ENCODE results near the gene TM4SF4.
"Not testable (repeated sequence)": the region's sequence is repeated elsewhere in the genome, so short reads cannot be mapped to it uniquely, and the experiment has no call there.

TM4SF4 gene

DNA sequence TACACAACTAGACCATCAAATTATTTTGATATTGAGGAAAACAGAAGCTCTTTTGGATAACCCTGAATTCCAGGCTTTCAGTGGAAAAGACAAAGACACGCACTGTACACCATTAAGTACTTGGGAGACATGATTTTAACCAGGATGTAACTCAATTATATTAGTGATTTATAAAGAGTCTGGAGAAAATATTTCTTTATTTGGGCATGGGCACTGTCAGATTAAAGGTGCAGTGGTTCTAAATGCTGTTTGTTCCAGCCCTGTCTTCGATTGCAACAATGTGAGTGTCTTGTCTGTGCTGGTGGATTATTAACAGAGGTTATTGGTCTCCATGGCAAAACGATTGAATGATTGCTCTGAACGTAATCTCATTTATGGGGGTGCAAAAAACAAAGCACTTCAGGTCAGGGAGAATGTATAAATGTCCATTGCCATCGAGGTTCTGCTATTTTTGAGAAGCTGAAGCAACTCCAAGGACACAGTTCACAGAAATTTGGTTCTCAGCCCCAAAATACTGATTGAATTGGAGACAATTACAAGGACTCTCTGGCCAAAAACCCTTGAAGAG lies at the start of gene TM4SF4:
Gene TM4SF4 (plus strand): TSS at position 448 of the 568 bp plus-strand sequence. CDS start 181 bp downstream, outside the sequence.
- DNase-seq, result no peak

DNA sequence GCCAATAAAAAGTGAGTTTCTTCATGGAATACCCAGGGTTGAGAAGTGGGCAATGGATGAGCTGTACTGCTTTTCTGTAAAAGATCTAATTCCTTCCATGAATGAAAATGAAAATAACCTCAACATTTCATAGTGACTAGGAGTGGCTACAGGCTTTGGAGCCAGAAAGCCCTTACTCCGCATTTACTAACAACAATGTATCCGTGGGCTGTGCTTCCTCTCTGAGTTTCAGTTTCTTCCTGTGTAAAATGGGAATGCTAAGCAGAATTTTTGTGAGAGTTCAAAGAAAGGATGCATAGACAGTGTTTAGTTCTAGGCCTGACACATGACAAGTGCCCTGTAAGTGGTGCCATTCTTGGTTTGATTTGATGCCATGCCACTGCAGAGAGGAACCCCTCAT lies 49.6 kb upstream of the TM4SF4 start:
- DNase-seq, result no peak

- DNase-seq, result no peak
Measured at GRCh38 chr3:149426325-149426724, 48.2 kb upstream of the TM4SF4 start.

DNA sequence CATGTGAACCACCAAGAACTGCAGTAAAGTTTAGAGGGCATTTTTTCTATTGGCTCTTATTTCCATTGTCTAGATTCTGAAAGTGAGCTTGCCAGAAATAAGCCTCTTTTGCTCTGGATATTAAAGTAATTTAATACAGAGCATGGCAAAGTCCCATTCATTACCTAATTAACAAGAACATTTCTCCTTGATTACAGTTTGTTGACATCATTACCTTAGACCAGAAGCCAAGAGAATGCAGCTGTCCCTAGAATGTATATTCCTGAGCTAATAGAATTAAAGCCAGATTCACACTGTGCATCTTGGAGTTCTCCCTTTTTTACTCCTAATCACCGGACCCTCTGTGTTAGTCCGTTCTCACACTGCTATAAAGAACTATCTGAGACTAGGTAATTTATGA lies 46.4 kb upstream of the TM4SF4 start:
- no peak for DNase-seq

GRCh38 chr3:149430216-149430615 lies 44.3 kb upstream of the TM4SF4 start:
- no peak for DNase-seq

DNA sequence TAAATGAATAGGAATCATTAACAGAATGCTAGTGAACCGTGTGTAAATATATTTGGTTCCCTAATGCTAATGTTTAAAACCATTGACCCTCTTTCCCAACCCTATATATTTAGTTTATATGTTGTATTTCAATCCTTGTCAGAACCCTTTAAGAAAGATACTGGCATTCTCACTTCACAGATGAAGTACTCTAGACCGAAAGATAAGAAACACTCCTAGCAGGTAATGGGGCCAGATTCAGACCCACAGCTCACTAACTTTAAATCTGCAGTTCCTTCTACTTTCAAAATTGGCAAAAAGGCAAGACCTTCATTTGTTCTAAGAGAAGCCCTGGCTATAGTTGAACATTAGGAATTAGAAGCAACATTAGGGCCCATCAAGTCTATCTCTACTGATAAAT lies 42.3 kb upstream of the TM4SF4 start:
- DNase-seq, result no peak

DNA sequence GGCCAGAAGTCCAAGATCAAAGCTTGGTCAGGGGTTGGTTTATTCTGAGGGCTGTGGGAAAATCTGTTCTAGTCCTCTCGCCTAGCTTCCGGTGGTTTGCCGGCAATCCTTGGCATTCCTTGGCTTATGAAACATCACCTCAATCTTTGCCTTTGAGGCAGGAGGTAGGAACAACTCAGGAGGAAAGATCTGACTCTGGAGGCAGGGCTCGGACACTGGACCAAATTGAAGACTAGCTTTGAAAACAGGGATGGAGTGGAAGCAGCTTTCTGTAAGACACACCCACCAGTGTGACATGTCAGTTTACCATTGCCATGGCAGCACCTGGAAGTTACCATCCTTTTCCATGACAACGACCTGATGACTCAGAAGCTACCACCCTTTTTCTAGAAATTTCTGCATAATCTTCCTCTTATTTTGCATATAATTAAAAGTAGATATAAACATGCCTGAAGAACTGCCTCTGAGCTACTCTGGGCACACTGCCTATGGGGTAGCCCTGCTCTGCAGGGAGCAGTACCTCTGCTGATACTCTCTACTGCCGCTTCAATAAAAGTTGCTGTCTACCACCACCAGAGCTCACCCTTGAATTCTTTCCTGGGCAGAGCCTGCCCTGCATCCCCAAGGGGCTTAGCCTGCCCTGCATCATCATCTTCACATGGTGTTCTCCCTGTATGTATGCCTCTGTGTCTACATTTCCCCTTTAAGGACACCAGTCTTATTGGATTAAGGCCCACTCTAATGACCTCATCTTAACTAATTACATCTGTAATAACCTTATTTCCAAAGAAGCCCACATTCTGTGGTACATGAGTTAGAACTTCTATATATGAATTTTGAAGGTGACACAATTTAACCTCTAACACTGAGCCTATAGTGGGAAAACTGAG lies 38.3 kb upstream of the TM4SF4 start:
- DNase-seq, result no peak

- DNase-seq, result no peak
Measured at GRCh38 chr3:149437286-149437685, 37.2 kb upstream of the TM4SF4 start.

- DNase-seq, result no peak
Measured at GRCh38 chr3:149437710-149438109, 36.8 kb upstream of the TM4SF4 start.

GRCh38 chr3:149438981-149439380 lies 35.5 kb upstream of the TM4SF4 start:
- no peak for DNase-seq

GRCh38 chr3:149441642-149442041 lies 32.9 kb upstream of the TM4SF4 start:
- no peak for DNase-seq

- no peak for DNase-seq
Measured at GRCh38 chr3:149442043-149442442, 32.5 kb upstream of the TM4SF4 start.

DNA sequence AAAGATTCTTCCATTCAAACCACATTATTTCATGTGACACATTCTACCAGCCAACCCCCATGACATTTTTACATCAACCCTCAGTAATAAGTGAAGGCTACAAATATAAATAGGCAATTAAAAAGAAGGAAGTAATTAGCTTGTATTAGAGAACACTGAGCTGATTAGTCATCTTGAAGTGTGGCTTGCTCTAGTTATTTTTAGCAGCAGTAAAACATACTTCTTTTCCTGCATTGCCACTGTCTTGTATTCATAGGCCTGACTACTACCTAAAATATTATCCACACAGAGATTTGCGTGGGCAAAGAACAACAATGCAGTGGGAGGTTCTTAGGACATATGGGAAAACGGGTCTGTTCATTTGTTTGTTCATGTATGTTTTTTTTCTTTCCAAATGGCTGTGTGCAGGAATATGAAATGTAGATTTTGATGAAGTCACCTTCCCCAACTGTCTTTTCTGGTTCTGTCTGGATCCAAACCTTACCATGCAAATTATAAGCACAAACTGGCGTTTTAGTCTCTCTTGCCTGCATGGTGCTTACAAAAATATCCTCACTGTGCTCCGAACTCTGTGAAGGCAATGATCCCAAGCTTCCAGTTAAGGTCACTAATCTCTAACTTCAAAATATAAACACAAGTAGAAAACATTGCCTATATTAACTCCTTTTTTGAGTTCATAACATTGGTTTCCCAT lies 31.5 kb upstream of the TM4SF4 start:
- DNase-seq, result no peak

DNA sequence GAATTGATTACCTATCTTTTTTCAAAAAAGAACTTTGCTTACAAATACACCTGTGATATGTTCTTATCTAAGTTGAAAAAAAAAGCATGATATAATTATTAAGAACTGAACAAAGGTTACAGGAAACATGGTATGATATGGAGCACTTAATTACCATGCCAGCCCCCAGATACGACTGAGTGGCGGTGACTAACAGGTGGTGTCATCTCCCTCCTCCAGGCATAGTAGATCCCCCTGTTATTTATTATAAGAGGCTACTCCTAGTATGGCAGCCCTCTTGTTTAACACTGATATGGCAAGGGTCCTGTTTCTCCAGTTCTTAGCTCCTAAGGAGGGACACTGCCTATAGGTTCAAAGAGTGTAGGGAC lies 31.0 kb upstream of the TM4SF4 start:
- no peak for DNase-seq

DNA sequence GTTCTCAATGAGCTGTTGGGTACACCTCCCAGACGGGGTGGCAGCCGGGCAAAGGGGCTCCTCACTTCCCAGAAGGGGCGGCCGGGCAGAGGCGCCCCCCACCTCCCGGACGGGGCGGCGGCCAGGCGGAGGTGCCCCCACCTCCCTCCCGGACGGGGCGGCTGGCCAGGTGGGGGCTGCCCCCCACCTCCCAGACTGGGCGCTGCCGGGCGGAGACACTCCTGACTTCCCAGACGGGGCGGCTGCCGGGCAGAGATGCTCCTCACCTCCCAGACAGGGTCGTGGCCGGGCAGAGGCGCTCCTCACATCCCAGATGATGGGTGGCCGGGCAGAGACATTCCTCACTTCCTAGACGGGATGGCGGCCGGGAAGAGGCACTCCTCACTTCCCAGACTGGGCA lies 29.6 kb upstream of the TM4SF4 start:
- not testable (repeated sequence) for DNase-seq

GRCh38 chr3:149448331-149448831 lies 26.1 kb upstream of the TM4SF4 start:
- DNase-seq, result no peak

GRCh38 chr3:149449182-149449581 lies 25.3 kb upstream of the TM4SF4 start:
- no peak for DNase-seq

DNA sequence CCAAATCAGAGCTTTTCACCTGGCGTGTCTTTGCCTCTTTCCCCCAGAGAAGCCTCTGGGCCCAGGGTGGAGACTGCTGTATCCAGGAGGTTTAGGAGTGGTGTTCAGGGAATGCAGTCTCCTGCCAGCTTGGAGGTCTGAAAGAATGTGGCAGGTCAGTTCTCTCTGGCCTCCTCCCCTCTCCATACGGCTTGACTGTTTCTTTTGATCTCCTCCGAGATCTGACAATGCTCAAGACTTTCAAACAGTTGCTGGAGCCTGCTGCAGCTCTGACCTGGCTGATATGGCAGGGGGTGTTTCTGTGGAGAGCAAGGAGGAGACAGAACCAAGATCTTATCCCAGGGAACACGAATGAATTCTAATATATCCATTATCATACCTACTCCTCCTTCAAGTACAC lies 24.7 kb upstream of the TM4SF4 start:
- no peak for DNase-seq

GRCh38 chr3:149450281-149450680 lies 24.2 kb upstream of the TM4SF4 start:
- no peak for DNase-seq

- no peak for DNase-seq
Measured at GRCh38 chr3:149452036-149452435, 22.5 kb upstream of the TM4SF4 start.

- DNase-seq, result no peak
Measured at GRCh38 chr3:149453140-149453805, 21.2 kb upstream of the TM4SF4 start.

DNA sequence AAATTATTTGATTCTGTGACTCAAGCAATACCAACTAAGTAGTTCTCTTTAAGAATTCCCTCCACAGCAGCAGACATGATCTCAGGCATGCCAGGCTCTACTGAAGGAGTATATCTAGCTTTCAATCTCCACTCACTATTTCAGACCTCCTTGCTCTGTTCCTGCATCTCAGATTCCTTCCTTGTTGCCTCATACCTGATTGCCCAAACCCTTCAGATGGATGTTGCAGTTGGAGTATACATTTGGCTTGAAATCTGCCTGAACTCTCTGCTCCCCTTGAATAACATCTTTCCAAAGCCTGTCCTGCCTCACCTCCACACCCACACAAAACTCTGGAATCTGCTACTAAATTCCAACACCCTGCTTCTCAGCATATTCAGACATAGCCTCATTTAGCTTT lies 19.8 kb upstream of the TM4SF4 start:
- DNase-seq, result no peak

DNA sequence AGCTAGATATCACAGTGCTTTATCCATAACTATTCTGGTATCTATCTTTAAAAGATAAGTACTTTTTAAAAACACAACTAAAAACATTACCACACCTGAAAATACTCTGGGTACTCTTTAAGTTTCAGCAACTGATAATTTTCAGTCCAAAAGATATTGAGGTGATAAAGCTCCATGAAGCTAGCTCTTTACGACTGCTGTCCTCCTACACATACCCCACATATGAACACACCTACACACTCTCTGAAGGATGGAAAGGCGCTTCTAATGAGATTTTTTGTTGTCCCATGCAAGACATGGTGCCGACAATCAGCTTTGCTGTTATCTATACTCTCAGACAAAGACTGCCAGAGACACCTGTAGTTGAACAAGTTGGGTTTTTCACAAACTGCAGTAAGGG lies 19.1 kb upstream of the TM4SF4 start:
- DNase-seq, result no peak
